ENCODE results near the gene ARHGAP18. TPM values are rescaled to one million over a fixed set of nuclear protein-coding genes. Genes with fewer than 3 reads are reported as not detected.

ARHGAP18 gene
- total RNA-seq, 1 donor: 47.1 TPM

- no peak overlapping the region for H3K4me3 ChIP-seq (ENCODE audit: low read depth, low read length)
- no peak for DNase-seq (ENCODE audit: low read depth)
- TF ChIP-seq CTCF (IDR thresholded peaks at IDR 0.05; ENCODE audit: insufficient read depth, low read depth, low read length): no peak
These were observed 101.0 kb downstream of the ARHGAP18 start for GRCh38 chr6:129608886-129609537.

DNA sequence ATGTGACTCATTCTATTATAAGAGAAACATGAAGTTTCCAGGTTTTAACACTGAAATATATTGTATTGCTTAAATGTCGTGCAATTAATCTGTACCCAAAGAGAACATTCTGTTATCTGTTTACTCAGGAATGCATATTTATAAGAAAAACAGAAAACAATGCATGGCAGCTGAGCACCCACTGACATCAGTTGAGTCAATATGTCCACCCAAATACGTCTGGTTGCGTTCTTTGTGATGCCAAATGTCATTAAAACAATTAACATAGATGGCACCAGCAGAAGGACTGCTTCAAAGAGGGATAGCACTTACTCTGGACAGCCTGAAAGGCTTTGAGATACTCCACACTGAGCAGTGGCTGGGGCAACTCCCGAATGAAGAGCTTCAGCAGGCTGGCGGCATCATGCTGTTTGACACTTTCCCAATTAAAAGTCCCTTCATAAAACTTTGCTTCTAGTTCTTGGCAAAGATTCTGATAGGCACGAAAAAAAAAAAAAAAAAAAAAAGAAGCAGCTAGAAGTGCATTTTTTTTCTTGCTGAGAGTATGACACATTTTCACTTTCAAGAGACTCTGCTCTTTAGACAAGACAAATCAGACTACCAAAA lies 102.3 kb downstream of the ARHGAP18 start:
- peak; percentile 52 for DNase-seq (ENCODE audit: low read depth)
- H3K4me3 ChIP-seq (ENCODE audit: low read depth, low read length): no peak overlapping the region
- TF ChIP-seq CTCF (IDR thresholded peaks at IDR 0.05; ENCODE audit: insufficient read depth, low read depth, low read length): no peak

GRCh38 chr6:129606664-129607063 lies 103.3 kb downstream of the ARHGAP18 start:
- TF ChIP-seq CTCF (IDR thresholded peaks at IDR 0.05; ENCODE audit: insufficient read depth, low read depth, low read length): no peak
- no peak for DNase-seq (ENCODE audit: low read depth)
- H3K4me3 ChIP-seq (ENCODE audit: low read depth, low read length): no peak overlapping the region

GRCh38 chr6:129605967-129606366 lies 104.0 kb downstream of the ARHGAP18 start:
- peak; percentile 21 for DNase-seq (ENCODE audit: low read depth)
- H3K4me3 ChIP-seq (ENCODE audit: low read depth, low read length): no peak overlapping the region
- no peak for TF ChIP-seq CTCF (IDR thresholded peaks at IDR 0.05; ENCODE audit: insufficient read depth, low read depth, low read length)

GRCh38 chr6:129605095-129605494 lies 104.9 kb downstream of the ARHGAP18 start:
- H3K4me3 ChIP-seq (ENCODE audit: low read depth, low read length): no peak overlapping the region
- DNase-seq (ENCODE audit: low read depth): no peak
- TF ChIP-seq CTCF (IDR thresholded peaks at IDR 0.05; ENCODE audit: insufficient read depth, low read depth, low read length): no peak

- H3K4me3 ChIP-seq (ENCODE audit: low read depth, low read length): no peak overlapping the region
- DNase-seq (ENCODE audit: low read depth): no peak
- TF ChIP-seq CTCF (IDR thresholded peaks at IDR 0.05; ENCODE audit: insufficient read depth, low read depth, low read length): no peak
These were observed 105.7 kb downstream of the ARHGAP18 start for GRCh38 chr6:129604321-129604720.

All from fibroblast of villous mesenchyme (primary cell).